Stimulated activated naive CD4-positive, alpha-beta T cell treated with Interleukin-2 at 50 U/mL for 16 hours (primary cell): ENCODE data around the gene PPA2.

ENCODE experiments used
- DNase-seq: peaks from one replicate; lab custom pipeline; 2025; lab: John Stamatoyannopoulos, UW

PPA2 gene

DNA sequence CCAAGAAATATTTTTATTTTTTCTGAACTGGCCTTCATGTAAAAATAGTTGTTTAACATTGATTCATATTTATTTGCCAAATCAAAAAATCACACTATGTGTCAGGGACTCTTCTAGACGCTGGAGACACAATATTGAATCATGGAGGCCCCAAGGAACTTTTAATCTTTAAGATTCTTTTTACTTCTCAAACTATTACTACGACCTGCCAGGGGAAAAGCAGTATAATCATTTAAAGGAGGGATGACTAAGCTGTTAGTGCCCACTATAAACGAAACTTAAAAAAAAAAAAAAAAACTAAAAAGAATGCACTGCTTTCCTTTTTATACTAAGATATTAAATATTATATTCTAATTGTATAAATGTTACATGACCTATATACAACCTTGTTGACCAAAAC is 84.7 kb downstream of the PPA2 start:
- DNase-seq = no peak

DNA sequence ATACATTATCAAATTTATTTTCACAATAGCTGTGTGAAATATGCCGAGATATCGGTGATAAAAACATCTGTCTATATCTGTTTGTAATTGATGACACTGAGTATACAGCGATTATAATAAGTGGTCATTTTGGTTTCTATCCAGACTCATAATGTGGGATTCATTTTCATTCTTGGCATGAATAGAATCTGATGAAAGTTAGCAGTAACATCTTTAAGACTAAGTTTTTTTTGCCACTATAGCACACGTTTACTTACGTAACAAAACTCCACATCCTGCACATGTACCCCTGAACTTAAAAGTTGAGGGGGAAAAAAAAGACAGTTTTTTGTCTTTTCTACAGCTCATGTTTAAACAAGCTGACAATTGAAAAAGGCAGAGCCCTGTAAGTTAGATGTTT is 86.4 kb downstream of the PPA2 start:
- DNase-seq = no peak

DNA sequence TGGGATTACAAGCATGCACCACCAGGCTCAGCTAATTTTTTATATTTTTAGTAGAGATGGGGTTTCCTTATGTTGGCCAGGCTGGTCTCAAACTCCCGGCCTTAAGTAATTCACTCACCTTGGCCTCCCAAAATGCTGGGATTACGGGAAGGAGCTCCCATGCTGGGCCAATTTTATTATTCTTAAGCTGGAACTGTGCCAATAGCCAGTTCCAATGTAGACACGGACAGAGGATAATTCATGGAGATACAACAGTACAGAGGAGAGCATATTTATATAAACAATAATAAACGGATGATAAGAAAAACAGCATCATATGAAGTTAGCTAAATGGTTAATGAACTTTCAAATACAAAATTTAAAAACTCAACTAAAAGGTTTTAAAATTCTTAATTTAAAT is 87.8 kb downstream of the PPA2 start:
- DNase-seq = no peak

DNA sequence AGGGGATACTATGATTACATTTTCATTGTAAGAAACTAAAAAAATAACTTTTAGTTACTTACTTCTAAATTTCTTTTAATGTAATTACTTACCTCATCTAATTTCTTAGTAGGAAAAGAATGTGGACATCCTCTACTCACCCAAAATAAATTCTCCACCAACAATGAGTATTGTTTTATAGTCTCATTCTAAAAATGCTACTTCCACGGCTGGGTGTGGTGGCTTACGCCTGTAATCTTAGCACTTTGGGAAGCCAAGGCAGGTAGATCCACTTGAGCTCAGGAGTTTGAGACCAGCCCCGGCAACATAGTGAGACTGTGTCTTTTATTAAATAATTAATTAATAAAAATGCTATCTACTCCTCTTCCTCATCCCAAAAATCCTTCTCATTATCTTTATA is 99.8 kb downstream of the PPA2 start:
- DNase-seq = no peak

DNA sequence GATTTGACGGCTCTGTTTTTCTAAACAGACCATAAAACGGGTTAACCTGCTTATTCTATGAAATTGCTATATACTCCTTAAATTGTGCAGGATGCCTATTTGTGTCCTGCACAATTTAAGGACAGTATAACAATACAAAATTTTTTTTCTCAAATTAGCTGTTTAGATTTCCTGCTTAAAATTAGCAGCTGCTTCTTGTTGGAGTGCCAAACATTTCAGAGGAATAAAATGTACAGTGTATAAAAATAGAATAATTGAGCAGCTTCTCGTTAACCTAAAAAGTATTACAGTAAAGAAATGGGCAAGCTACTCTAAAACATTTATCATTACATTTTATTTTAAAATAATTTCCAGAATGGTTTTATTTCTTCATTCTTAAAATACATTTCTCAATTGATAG is 100.5 kb downstream of the PPA2 start:
- no peak for DNase-seq

DNA sequence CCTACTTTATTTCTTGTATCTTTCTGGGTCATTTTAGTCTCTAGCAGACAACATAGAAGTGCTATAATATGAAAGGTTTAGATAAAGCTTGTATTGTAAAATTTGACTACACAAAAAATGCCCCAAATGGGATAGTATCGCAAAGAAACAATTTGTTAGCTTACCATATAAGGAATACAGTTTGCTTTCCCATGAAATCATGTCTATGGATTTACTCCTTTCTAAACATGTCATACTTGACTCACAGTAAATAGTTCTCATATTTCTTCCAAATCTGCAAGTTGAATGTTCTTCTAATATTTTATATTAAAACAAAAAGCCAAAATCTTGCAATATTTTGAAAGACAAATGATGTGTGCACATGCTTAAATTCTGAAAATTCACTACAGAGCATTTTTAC is 103.9 kb downstream of the PPA2 start:
- DNase-seq = no peak

DNA sequence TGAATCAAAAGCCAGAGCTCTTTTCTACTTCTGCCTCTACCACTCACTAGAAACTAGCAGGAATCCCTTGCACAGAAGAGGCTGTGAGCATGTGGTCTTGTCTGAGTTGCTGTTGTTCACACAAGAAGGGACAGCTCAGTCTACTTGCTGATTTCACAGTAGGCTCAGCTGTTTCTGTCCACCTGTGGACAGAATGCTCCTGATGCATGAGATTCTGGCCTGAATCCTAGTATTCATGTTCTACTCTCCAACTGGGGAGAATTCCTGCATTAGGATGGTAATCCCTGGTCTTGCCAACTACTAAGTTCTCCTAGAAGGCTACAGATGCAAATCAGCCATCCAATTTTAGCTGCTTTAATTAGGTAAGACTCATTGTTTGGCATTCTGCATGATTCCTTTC is 112.8 kb downstream of the PPA2 start:
- DNase-seq = no peak

DNA sequence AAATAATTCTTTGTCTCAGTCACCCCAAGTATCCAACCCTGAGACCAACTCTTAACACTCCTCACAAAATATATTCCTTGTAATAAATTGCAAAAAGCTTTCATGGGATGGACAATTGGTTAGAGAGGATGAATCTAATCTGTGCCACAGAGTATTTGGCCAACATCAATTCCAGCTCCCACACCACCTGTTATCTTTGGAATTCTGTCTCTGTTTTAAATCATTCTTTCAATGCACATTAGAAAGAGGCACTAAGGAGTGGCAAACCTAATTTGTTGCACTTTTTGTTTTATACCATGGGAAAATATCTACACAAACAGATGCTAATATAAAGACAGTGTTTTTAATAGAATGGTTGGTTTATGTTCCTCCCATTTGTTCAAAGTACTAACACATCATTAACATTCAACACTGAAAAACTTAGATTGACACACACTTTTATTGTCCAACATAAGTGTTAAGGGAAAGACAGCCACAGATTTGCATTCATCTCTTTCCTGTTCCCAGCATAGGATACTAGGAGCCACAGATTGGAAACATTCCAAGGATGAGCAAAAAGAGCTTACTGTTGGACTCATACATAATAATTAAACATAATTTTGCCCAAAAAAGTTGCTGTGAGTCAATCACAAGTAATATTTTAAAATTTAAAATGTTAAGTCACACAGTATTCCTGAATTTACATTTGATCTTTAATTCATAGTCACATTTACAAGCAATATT is 116.4 kb downstream of the PPA2 start:
- DNase-seq = no peak

DNA sequence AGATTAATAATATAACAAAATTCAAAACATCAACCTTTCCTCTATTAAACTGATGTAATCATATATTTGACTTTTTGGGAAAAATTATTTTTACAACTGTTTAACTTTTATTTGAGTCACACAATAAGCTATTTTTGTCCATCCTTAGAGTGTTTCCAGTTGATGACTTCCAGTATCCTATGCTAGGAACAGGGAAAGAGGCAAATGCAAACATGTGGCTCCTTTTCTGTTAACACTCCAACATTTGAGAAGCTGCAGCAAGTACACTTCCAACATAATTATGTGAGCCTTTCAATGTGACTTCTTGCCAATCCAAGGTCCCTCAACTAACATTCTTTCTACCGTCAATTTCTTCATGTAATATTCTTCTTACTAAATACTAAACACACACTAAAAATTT is 117.7 kb downstream of the PPA2 start:
- no peak for DNase-seq

DNA sequence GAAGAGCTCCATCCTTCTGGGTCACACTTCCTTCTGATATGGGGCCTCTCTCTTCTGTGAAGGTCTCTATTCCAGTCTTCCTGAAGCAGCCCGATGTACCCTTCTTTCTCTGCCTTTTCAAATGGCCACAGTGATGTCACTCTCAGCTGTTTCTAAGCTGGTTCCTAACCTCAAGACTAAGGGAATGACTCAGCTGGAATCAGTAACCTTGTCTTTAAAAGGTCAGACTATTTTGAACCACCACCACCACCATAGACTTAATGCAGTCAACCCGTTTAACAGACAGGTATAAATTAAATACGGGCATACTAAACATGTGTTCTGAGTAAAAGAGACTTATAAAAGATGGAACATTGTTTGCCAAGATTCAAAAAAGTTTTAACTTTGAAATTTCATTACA is 121.0 kb downstream of the PPA2 start:
- DNase-seq = no peak

DNA sequence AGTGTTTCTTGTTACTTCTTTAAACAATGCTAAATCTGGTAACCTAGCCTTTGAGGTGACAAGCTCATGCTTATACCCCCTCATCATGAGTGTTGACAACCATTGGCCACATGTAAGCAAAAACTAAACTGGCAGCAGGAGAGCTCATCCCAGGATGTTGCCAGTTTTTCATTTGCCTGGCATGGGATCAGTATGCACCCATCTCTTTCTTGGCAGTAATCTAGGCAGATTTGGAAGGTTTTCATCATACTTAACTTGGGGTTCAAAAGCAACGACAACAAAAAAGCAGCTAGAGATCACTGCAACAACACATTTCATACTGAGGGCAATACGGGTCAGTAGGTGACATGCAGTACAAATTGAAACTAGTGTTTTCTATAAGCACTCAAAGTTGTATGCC is 122.0 kb downstream of the PPA2 start:
- no peak for DNase-seq

DNA sequence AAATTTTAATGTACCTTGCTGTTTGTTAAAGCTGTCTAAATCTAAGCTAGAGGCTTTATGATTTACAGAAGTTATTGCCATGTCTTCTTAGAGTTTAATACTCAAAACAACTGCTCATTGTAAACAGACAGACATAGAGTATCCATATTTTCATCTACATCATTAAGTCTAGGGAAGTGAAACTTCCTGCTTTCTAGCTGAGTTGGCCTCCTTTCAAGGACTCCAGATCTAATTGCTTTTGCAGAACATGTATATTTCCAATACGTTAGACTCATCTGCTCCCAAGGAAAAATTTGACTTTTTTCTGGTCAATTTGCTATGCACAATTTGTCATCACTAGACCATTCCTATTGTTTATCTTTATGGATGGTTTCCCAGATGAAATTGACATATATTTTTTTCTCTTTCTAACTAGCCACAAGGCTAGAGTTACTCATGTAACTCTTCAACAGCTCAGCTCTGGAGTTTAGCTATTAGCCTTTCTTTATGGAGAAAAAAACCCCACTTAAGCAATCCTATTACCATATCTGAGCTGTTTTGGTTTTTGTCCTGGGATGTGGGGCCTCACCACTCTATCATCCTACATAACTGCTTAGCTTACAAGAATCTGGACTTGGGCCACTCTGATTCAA is 122.9 kb downstream of the PPA2 start:
- no peak for DNase-seq

DNA sequence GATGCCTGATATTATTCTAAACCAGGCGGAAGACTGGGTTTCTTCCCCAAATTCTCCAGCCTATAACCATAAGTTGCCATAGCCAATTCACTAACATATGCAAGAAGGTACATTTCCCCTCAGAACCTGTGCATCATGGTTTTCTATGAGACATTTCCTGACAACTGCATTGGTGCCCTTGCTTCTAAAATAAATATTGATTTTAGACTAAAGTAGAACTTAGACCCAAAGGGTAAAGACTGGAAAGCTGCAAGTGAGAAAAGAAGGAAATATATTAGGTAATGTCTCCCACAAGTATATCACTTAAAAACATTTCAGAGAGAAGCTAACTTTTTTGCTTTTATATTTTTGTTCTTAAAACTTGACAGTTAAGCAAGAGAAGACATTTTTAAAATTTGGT is 125.1 kb downstream of the PPA2 start:
- DNase-seq = no peak

DNA sequence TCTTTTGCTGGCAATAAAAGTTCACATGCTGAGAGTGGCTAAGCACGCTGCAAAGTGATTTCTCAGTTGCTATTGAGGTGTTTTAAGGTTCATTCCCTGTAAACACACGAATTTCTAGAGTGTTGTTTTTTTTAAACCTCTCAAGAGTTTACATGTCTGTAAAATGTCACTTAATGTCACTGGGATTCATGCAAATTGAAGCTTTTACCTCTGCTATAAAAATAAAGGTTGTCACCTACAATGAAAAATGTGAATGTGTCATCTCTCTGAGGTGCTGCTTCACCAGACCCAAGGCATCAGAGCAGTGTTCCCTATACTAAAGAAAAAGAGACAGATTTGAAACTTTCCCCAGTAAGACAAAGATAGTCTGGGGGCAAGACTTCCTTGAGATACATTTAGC is 127.0 kb downstream of the PPA2 start:
- DNase-seq = no peak

DNA sequence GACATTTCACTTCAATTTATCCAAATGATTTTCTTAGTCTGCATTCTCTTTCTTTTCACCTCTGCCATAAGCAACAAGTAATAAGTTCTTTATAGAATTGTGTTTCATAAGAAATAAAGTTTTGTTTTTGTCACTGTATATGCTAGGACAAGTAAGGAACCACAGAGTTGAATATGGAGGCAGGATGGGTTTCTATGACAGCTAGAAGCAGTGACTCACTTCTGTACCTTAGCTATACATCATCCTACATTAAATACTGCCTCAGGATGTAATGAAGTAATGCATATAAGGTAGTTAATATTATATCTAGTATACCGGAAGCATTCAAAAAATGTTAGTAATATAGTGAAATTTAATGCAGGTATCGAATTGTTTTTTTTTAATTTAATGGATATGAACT is 128.0 kb downstream of the PPA2 start:
- no peak for DNase-seq

DNA sequence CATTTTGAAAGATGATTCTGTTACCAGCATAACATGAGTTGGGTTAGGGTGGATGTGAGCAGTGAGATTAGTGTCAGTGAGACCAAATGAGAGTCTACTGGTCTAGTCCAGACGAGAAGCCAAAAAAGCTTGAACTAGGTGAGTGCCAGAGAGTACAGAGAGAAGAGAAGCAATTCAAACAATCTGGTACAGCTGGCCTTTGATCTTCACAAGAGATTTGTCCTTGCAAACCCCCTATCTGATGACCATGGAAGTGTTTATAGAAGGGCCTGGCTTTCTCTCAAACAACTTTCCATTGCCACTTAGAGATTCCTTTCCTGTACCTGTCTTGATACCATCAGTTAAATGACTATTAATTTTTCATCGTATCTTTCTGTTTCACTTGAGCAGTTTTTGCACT is 128.5 kb downstream of the PPA2 start:
- DNase-seq = no peak

DNA sequence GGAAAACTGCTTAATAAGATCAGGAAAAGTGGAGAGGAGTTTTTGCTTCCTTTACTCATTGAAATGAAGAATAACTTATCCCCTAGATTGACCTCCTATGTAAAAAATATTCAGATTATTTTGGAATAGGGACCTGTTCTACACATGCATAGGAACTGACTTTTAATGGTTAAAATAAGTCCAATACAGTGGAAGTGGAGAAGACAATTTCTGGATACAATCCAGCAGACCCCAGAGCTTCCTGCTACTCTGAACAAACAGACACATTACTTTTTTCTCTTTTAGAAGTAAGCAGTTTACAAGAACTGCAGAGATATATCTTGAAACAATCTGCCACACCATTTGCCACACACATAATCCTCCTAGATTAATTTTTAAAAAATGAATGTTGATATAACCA is 129.7 kb downstream of the PPA2 start:
- no peak for DNase-seq

DNA sequence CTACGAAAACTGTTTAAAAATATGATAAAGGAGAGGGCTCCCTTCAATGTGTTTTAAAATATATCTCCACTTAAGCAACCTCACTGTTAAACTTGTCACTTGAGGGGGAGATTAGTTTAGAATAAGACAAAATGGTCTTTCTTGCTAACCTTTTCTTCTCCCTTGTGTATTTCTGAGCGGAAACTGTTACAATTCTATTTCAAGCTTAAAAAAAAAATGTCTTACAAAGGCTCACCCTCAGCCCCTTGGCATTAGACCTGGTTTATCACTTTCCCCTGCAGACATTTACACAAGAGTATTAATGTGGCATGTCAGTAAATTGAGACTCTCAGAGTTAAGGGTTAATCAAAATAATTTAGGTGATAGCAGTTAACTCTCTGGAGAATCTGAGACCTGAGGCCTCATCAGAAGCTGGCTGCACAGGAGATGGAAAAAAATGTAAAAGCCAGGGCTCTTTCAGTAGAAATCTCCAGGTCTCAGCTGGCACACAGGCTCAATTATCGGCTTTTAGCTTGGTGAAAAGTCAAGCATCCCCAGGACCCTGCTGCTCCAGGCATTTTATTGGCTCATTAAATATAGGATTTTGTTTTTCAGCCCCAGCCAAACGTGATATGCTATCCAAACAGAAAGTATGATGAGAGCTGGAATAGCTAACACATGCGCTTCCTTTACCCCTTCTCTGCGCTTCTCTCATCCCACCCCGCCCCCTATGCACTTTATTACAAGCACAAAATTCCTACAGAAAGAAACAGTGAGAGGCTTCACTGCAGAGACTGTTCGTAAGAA is 130.5 kb downstream of the PPA2 start:
- DNase-seq = no peak

DNA sequence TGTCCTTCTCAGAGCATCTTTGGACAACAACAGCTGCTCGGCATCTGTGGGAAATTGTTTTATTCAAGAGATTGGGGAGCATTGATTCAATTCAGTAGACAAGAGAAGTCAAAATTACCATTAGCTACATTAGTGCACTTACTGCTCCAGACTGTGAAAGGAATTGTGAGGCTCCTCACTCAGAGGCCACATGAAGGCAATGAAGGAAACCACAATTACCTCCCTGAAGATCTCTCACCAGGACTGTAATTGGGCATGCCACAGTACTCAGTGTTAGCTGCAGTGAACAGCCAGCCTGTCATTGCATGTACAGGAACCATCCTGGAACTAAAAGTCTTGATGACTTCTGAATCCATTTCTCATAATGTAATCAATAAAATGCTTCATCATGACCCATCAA is 144.8 kb downstream of the PPA2 start:
- DNase-seq = no peak

DNA sequence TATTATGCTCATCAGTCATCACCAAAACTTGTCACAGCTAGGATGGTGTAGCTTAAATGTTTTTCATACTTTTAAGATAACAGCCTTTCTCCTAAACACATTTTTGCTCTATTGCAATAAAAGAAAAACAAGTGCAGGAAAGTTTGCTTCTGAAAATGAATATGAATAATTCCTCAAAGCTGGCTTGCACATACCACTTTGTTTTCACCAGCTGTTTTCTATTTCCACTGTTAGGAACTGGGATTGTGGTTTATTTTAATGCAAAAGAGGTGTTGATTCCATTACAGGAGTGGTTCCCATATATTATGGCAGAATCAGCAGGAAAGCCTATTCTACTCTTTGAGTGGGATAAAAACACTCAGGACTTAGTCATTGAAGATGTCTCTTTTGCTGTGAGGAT is 145.9 kb downstream of the PPA2 start:
- no peak for DNase-seq

DNA sequence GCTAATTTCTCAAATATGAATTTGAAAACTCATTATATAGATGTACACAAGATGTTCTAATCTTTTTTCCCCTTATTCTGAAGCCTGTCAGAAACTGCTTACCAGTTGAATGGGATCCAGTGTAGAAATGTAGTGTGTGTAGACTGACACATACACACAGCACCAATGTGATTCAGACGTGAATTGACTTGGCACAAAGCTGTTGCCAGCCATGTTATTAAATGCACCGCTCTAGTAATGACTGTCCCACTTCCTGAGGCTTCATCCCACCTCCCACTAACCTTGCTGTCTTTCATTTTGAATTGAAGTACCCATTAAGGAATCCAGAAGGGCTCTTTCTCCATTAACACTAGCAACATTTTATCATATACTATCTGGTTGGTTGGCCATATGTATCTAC is 146.6 kb downstream of the PPA2 start:
- no peak for DNase-seq
